Activated CD4-positive, CD25-positive, alpha-beta regulatory T cell treated with anti-CD3 and anti-CD28 coated beads, Interleukin-2, amount 50 U/mL, for 72 hours (primary cell): ENCODE results near the gene OSCAR.
"Not testable (repeated sequence)": the region's sequence is repeated elsewhere in the genome, so short reads cannot be mapped to it uniquely, and the experiment has no call there.

ENCODE experiments used
- DNase-seq: peaks from one replicate; pipeline ENCODE4 v3.0.0; 2021

The OSCAR gene

GRCh38 chr19:54124393-54124792 is 23.8 kb upstream of the OSCAR start:
- no peak for DNase-seq

DNA sequence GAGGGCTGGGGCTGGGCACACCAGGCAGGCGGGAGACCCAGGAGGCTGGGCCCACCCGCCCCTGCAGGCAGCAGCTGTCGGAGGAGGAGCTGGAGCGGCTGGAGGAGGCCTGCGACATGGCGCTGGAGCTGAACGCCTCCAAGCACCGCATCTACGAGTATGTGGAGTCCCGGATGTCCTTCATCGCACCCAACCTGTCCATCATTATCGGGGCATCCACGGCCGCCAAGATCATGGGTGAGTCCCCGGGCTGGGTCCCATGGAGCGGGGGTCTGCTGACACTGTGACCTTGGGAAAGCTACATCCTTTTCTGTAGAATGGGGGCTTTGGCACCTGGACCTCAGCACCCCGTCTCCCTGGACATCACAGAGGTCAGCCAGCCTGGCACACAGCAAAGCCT is 23.1 kb upstream of the OSCAR start:
- no peak for DNase-seq

GRCh38 chr19:54121259-54121658 is 20.7 kb upstream of the OSCAR start:
- DNase-seq, result no peak

DNA sequence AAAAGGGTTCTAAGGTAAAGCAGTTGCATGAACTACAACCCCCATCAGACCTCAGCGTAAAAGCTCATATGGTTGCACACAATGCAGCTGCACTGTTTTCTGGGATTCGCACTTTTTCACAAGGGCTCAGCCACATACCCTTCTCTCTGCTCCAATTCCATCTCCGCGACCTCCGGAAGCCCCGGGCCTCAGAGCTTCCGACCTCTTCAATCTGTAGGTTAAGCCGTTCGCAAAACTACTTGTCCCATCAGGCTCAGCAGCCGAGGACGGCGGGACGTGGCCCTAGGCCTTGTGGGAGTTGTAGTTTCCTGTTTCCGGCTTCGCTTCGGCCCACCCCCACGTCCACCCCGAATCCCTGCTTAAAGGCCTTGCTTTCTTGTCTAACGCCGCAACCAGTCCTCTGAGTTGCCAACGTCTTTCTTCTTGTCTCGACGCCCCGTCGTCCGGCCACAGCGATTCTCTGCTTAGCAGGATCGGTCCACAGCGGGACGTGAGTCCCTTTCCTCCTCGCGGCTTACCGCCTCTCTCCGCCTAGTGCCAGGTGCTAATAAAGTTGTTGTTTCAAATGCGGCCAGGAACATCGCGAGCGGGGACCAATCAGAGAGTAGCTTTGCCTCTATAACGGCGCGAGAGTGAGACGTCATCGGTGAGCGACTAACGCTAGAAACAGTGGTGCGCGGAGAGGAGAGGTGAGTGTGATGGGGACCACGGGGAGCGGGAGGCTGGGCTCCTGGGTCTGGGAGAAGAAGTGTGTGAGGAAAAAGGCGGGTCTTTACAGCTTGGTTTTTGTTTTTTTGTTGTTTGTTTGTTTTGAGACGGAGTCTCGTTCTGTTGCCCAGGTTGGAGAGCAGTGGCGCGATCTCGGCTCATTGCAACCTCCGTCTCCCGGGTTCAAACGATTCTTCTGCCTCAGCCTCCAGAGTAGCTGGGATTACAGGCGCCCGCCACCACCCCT is 14.8 kb upstream of the OSCAR start, which contains the start of the genes PRPF31 and TFPT:
TSS of gene PRPF31 (plus strand) at position 646 of the 955 bp plus-strand sequence. CDS start 2,525 bp downstream, outside the sequence.
TSS of gene TFPT (minus strand) at position 549 of the 955 bp plus-strand sequence. CDS start at position 161, 388 bp downstream.
- DNase-seq, result peak; percentile 90

DNA sequence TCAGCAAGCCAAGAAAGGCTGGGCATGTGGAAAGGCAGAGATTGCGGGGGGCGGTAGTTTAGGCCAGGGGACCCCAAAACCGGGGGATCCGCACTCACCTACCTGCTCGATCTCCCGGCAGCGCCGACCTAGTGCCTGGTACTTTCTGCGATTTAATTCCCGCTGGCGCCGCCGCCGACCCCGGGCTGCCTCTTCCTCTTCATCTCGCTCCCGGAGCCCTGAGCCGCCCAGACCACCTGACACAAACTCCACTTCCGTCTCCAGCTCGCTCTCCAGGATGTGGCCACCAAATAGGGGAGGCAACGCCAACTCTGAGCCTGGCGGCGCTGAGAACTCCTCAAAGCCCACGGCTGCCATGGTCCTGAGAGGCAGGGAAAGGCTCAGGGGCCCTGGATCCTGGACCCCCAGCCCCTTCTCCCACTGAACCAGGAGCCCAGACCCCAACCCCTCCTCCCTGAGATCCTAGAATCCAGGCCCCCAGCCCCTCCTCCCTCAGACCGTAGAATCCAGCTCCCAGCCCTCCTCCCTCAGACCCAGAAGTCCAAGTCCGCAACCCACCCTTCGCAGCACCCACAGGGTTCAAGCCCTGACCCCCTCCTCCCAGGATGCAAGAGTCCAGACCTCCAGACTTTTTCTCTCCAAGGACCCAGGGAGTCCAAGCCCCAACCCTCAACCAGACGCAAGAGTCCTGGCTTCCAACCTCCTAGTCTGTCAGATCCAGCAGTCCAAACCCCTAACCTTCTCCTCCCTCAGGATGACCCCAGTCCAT is 13.9 kb upstream of the OSCAR start:
- no peak for DNase-seq

- no peak for DNase-seq
Observed at GRCh38 chr19:54109651-54110050, 9.0 kb upstream of the OSCAR start.

- DNase-seq, result no peak
Observed at GRCh38 chr19:54108496-54108895, 7.9 kb upstream of the OSCAR start.

DNA sequence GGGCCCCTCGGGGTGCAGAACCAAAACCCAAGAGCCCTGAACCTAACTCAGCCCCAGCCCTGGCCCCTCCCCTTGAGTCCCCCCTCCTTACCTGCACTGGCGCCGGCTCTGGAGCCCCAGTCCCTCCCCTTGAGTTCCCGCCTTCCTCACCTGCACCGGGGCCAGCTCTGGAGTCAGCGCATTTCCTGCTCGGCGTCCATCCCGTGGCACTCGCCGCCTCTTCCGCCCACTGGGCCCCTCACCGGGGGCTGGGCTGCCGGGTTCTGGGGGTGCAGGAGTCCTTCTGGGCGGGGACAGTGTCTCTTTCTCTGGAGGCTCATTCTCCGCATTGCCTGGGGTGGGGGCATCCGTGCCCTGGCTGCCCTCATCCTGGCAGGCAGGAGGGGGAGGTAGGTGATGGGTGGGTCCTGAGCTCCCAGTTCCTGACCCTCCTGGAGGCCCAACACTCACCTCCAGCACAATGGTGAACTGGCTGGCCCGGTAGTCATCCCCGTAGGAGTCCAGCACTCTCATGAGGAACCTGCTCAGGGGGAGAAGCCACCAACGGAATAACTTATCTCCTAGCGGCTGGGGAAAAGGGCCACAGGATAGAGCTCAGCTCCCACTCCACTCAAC is 7.4 kb upstream of the OSCAR start:
- DNase-seq, result no peak

DNA sequence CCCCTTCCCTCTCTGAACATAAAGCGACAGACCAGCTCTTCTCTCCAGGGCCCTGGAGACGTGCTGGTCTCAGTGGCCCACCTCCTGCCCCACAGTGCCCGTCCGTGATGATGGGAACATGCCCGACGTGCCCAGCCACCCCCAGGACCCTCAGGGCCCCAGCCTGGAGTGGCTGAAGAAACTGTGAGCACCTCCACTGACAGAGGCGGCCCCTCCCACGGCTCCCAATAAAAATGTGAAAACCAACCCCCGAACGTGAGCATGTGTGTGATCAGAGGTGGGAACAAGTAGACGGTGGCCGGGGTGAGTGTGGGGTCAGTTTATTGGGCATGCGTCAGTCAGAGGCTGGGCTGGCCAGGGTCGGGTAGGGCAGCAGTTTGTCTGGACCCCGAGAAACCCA is 6.1 kb upstream of the OSCAR start:
- no peak for DNase-seq

- DNase-seq, result no peak
Observed at GRCh38 chr19:54105796-54106195, 5.2 kb upstream of the OSCAR start.

DNA sequence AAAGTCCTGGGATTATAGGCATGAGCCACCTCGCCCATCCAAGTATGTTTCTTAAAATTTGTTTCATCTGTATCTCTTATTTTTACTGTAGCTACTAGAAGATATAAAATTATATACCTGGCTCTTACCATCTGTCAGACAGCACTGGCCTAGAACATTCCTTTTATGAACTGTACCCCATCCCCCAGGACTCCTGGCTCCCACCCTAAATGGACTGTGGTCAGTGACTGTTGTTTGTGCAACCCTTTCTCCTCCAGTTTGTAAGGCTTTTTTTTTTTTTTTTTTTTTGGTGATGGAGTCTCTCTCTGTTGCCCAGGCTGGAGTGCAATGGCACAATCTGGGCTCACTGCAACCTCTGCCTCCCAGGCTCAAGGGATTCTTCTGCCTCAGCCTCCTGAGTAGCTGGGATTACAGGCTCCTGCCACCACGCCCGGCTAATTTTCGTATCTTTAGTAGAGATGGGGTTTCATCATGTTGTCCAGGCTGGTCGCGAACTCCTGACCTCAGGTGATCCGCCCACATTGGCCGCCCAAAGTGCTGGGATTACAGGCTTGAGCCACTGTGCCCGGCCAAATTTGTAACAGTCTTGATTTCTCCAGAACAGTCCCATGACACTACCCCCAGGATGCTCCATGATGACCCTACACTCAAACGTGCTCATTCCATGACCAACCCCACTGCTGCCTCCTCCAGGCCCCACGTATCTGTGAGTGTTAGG is 4.6 kb upstream of the OSCAR start:
- no peak for DNase-seq

GRCh38 chr19:54102421-54103169 is 2.0 kb upstream of the OSCAR start, which contains the start of gene NDUFA3:
Gene NDUFA3 (plus strand): TSS chr19:54102855. CDS start chr19:54102879, 24 bp downstream.
- DNase-seq, result peak; percentile 96

DNA sequence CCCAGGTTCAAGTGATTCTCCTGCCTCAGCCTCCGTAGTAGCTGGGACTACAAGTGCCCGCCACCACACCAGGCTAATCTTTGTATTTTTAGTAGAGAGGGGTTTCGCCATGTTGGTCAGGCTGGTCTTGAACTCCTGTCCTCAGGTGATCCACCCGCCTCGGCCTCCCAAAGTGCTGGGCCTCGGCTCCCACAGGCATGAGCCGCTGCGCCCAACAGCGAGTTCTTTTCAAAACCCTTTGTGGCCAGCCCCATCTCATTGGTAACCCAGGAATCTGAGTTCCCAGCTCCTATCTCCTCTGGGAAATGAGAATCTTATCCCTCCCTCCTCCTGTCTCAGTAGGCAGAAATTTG is 724 bp downstream of the OSCAR start:
- DNase-seq, result not testable (repeated sequence)

DNA sequence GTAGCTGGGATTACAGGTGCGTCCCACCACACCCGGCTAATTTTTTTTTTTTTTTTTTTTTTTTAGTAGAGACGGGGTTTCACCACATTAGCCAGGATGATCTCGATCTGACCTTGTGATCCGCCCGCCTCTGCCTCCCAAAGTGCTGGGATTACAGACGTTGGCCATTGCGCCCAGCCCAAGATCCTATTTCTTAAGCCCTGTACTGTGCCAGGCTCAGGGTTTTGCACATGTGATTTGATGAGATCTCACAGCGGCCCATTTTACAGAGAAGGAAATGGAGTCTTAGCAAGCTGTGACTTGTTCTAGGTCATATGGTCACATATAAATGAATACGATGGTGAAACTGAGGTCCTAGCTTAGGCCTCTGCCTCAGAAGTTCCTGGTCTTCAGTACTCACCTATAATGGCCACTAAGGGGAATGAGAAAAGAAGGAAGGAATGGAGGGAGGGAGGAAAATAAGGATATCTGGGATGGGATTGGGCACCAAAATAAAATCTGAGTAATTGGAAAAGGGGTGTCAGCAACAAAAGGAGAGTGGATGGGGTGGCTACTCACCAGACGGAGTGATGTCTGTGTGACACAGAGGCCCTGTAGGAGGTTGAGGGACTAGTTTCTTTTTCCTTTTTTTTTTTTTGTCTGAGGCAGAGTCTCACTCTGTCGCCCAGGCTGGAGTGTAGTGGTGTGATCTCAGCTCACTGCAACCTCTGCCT is 1.3 kb downstream of the OSCAR start:
- DNase-seq, result no peak

GRCh38 chr19:54096617-54097106 is 3.9 kb downstream of the OSCAR start:
- DNase-seq, result no peak

DNA sequence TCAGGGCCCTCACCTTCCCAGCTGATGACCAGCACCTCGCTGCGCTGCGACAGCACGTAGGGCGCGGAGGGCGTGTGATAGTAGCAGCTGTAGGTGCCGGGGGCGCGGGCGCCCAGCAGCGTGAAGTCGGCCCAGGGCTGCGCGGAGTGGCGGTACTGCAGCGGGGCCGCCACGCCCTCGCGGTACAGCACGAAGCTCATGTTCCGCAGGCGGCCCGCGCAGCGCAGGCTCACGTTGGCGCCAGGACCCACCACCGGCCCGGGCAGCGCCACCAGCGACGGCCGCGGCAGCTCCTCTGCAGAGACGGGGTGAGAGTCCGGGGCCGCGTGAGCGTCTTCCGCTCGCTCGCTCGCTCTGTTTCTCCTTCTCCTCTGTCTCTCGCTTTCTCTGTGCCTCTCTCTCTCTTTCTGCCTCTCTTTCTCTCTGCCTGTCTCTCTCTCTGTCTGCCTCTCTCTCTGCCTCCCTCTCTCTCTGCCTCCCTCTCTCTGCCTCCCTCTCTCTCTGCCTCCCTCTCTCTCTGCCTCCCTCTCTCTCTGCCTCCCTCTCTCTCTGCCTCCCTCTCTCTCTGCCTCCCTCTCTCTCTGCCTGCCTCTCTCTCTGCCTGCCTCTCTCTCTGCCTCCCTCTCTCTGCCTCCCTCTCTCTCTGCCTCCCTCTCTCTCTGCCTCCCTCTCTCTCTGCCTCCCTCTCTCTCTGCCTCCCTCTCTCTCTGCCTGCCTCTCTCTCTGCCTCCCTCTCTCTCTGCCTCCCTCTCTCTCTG is 4.6 kb downstream of the OSCAR start:
- DNase-seq, result peak; percentile 54

- DNase-seq, result no peak
Observed at GRCh38 chr19:54095136-54095858, 5.3 kb downstream of the OSCAR start.

DNA sequence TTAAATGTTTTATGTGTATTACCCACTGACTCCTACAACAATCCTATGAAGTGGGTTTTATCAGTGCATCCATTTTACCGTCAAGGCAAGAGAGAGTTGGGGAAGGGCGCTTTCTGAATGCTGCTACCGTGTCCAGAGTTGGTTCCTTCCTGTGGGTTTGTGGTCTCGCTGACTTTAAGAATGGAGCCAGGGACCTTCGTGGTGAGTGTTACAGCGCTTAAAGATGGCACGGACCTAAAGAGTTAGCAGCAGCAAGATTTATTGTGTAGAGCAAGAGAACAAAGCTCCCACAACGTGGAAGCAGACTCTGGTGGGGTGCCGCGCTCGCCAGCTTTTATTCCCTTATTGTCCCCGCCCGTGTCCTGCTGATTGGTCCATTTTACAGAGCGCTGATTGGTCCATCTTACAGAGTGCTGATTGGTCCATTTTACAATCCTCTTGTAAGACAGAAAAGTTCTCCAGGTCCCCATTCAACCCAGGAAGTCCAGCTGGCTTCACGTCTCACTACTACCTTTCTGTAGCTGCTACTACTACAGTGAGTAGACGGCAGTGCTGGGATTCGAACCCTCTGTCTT is 6.1 kb downstream of the OSCAR start:
- no peak for DNase-seq

GRCh38 chr19:54084410-54084809 is 16.2 kb downstream of the OSCAR start:
- DNase-seq, result no peak
